ENCODE results near the gene CLEC18A. TPM values are rescaled to one million over a fixed set of nuclear protein-coding genes. Genes with fewer than 3 reads are reported as not detected.

The CLEC18A gene
- total and polyA plus RNA-seq, 2 of the 8 experiments (the other 6 are each of a cell fraction or from before 2014, with no cell fraction given) = 1.3 to 1.4 TPM

DNA sequence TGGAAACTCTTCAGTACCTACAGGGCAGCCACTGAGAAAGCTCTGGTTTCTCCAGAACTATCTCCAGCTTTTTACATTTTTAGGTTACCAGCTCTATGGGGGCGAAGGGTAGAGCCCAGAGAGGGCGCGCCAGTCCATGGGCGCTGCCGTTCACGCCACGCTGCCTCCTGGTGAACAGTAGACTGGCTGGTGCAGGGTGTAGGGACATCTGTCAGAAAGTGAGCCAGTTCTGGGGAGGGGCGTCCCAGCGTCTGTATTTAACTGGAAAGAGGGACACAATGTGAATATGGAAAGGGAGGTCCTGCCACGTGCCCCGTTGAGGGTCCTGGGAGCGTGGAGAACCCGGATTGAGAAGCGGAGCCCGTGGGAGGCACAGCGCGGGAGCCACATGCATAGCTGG, 16.4 kb upstream of the CLEC18A start (continued):
- TF ChIP-seq, protein P1, sequence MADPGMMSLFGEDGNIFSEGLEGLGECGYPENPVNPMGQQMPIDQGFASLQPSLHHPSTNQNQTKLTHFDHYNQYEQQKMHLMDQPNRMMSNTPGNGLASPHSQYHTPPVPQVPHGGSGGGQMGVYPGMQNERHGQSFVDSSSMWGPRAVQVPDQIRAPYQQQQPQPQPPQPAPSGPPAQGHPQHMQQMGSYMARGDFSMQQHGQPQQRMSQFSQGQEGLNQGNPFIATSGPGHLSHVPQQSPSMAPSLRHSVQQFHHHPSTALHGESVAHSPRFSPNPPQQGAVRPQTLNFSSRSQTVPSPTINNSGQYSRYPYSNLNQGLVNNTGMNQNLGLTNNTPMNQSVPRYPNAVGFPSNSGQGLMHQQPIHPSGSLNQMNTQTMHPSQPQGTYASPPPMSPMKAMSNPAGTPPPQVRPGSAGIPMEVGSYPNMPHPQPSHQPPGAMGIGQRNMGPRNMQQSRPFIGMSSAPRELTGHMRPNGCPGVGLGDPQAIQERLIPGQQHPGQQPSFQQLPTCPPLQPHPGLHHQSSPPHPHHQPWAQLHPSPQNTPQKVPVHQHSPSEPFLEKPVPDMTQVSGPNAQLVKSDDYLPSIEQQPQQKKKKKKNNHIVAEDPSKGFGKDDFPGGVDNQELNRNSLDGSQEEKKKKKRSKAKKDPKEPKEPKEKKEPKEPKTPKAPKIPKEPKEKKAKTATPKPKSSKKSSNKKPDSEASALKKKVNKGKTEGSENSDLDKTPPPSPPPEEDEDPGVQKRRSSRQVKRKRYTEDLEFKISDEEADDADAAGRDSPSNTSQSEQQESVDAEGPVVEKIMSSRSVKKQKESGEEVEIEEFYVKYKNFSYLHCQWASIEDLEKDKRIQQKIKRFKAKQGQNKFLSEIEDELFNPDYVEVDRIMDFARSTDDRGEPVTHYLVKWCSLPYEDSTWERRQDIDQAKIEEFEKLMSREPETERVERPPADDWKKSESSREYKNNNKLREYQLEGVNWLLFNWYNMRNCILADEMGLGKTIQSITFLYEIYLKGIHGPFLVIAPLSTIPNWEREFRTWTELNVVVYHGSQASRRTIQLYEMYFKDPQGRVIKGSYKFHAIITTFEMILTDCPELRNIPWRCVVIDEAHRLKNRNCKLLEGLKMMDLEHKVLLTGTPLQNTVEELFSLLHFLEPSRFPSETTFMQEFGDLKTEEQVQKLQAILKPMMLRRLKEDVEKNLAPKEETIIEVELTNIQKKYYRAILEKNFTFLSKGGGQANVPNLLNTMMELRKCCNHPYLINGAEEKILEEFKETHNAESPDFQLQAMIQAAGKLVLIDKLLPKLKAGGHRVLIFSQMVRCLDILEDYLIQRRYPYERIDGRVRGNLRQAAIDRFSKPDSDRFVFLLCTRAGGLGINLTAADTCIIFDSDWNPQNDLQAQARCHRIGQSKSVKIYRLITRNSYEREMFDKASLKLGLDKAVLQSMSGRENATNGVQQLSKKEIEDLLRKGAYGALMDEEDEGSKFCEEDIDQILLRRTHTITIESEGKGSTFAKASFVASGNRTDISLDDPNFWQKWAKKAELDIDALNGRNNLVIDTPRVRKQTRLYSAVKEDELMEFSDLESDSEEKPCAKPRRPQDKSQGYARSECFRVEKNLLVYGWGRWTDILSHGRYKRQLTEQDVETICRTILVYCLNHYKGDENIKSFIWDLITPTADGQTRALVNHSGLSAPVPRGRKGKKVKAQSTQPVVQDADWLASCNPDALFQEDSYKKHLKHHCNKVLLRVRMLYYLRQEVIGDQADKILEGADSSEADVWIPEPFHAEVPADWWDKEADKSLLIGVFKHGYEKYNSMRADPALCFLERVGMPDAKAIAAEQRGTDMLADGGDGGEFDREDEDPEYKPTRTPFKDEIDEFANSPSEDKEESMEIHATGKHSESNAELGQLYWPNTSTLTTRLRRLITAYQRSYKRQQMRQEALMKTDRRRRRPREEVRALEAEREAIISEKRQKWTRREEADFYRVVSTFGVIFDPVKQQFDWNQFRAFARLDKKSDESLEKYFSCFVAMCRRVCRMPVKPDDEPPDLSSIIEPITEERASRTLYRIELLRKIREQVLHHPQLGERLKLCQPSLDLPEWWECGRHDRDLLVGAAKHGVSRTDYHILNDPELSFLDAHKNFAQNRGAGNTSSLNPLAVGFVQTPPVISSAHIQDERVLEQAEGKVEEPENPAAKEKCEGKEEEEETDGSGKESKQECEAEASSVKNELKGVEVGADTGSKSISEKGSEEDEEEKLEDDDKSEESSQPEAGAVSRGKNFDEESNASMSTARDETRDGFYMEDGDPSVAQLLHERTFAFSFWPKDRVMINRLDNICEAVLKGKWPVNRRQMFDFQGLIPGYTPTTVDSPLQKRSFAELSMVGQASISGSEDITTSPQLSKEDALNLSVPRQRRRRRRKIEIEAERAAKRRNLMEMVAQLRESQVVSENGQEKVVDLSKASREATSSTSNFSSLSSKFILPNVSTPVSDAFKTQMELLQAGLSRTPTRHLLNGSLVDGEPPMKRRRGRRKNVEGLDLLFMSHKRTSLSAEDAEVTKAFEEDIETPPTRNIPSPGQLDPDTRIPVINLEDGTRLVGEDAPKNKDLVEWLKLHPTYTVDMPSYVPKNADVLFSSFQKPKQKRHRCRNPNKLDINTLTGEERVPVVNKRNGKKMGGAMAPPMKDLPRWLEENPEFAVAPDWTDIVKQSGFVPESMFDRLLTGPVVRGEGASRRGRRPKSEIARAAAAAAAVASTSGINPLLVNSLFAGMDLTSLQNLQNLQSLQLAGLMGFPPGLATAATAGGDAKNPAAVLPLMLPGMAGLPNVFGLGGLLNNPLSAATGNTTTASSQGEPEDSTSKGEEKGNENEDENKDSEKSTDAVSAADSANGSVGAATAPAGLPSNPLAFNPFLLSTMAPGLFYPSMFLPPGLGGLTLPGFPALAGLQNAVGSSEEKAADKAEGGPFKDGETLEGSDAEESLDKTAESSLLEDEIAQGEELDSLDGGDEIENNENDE (IDR thresholded peaks at IDR 0.05; ENCODE audit: insufficient replicate concordance, low read length) = no peak
- TF ChIP-seq NANOG (IDR thresholded peaks at IDR 0.05; ENCODE audit: insufficient read depth, low read depth, low read length, poor library complexity, severe bottlenecking) = no peak
- no peak for TF ChIP-seq TAF1 (IDR thresholded peaks at IDR 0.05; ENCODE audit: low read depth, low read length)
- no peak for TF ChIP-seq POLR2AphosphoS5 (IDR thresholded peaks at IDR 0.05; ENCODE audit: low read depth, low read length)
- TF ChIP-seq RXRA (IDR thresholded peaks at IDR 0.05; ENCODE audit: insufficient read depth, low read depth, low read length) = no peak
- no peak for TF ChIP-seq YY1 (IDR thresholded peaks at IDR 0.05; ENCODE audit: low read depth, low read length)
- TF ChIP-seq KDM4A (IDR thresholded peaks at IDR 0.05; ENCODE audit: low read depth, low read length, severe bottlenecking) = no peak
- no peak for TF ChIP-seq ASH2L (IDR thresholded peaks at IDR 0.05; ENCODE audit: low read length)
- TF ChIP-seq CHD1 (IDR thresholded peaks at IDR 0.05; ENCODE audit: low read depth, low read length) = no peak
- no peak for TF ChIP-seq KDM1A (IDR thresholded peaks at IDR 0.05; ENCODE audit: borderline replicate concordance, low read length)

Data from H1 (cell line).